HG02588 (cell line): ENCODE measurements around the gene HELB.

Experiments used
- ATAC-seq: cut with Tn5 transposase; IDR thresholded peaks from one replicate; pipeline ENCODE4 v1.9.1; 2021; ENCODE audit warnings: mild to moderate bottlenecking, moderate library complexity; ENCODE audit not compliant: unreplicated experiment

HELB gene

DNA sequence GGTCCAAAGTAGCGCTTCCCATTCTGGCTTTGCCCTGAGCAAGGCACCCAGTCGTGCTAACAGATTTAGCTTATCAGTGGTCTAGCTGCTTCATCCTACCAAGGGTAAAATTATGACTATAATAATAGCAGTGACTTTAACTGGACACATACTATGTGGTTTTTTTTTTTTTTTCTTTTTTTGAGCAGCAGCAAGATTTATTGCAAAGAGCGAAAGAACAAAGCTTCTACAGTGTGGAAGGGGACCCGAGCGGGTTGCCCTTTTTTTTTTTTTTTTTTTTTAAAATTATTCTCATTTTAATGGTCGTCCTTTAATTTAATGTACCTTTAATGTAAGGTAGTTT lies 505 bp downstream of the HELB start:
- no peak for ATAC-seq

DNA sequence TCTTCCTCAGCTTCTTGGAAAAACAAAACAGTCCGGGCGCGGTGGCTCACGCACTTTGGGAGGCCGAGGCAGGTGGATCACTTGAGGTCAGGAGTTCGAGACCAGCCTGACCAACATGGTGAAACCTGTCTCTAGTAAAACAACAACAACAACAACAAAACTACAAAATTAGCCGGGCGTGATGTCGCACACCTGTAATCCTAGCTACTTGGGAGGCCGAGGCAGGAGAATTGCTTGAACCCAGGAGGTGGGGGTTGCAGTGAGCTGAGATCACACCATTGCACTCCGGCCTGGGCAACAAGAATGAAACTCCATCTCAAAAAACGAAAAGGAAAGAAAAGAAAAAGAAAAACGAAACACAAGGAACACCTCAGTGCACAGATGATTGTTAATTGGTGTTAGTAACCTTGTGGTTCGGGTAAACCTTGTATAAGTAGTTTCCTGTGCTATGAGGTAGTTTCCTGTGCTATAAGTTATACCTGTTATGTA lies 1.1 kb downstream of the HELB start:
- ATAC-seq, result peak; percentile 30

DNA sequence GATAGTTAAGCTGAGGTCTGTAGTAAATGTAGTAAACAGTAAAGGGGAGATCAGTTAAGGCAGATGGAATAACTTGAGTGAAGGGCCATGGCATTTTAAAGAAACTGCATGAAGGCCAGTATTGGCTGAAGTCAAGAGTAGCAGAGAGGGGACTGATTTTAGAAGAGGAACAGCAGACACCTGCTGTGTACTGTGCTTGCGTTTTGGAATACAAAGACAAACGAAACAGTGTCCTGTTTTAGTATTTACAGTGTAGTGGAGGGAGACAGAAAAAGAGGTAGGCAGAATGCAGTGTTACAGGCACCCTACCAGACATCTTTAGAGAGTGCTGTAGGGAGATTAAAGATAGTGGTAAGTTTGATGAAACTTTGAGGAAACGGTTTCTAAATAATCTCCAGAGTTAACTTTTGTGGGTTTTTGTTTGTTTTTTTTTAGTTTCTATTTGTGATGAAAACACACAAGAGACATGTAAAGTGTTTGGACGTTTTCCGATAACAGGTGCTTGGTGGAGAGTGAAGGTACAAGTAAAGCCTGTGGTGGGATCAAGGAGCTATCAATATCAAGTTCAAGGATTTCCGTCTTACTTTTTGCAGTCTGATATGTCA lies 2.1 kb downstream of the HELB start:
- no peak for ATAC-seq

GRCh38 chr12:66309606-66310005 lies 7.3 kb downstream of the HELB start:
- no peak for ATAC-seq

DNA sequence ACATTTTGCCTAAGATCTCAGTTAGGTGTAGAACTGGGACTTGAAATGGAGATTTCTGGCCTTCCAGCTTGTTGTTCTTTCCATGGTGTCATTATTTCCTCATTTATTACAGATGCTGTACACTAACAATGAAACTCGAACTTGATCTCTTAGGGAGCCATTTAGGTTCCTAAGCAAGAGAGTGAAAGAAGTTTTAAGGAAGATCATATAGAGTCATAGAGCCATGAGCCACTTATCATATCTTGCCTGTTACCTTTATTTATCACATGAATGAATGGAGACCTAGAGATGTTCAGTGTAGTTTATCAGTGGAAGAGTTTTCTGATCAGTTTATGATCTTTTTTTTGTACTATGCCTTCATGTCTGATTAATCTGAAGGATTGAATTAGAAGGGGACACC lies 9.9 kb downstream of the HELB start:
- ATAC-seq, result no peak

DNA sequence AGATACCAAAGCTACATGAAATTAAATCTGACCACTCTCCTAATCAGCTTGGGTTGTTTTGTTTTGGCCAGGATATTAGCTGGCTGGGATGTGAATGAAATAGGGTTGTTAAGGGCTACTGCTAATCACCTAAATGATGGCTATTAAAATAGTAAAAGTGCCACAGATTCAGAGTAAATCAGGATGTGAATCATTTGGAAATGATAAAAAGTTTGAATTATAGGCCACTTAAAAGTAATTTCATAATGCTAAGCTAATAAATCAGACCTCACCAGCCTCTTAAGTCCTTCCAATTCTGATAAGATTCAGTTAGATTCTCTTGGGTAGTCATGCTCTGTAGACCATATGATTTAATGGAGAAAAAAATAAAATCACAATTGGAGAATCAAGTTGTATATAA lies 12.0 kb downstream of the HELB start:
- ATAC-seq, result no peak

GRCh38 chr12:66319266-66319954 lies 17.1 kb downstream of the HELB start:
- no peak for ATAC-seq

DNA sequence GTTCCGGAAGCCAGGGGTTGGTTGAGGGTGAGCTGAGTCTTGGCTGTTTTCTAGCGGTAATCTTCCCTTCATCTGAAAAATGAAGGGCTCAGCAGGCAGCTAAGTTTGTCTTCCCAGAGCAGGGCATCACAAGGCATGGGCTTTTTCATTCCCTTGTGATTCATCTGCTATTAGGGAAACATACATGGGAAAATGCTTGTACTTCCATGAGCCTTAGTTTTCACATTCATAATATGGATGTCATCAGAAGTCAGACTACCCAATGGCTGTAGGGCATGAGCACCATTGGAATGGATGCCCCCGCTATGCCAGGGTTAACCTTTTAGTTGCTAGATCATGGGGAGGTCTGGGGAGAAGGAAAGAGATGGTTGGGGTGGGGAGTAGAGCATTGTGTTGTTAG lies 18.7 kb downstream of the HELB start:
- no peak for ATAC-seq

DNA sequence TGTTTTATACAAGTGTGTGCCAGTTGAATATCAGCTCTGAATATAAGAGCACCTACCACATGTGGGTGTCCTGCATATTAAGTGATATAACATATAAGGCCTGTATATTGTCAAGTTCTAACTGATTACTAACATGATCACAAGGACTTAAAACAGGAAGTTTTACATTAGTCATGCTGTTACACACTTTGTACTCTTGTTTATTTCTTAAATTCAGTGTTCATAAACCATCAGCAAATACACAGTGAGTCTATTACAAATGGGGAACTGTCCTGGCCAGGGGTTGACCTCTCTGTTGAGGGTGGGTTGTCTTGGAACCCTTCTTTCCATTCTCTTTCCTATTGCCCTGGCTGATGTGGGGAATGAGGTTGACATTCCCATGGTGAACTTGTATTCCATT lies 19.1 kb downstream of the HELB start:
- no peak for ATAC-seq

GRCh38 chr12:66323017-66323416 lies 20.7 kb downstream of the HELB start:
- ATAC-seq, result no peak

DNA sequence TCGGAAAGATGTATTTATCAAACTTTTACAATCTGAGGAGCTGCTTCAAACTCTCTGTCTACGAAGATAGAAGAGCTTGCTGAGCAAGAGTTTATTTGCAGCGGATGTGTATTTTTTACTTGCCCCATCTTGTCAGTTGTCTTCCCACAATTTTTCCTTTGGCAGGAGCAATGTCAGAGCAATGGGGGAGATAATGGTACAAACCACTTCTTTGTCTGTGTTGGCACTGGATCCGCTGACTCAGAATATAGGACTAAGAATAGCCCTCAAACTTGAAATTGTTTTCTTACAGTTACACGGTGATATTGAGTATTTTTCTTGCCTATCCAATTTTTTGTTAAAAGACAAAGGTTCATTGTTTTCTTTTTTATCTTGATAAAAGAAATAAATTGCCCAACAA lies 27.6 kb downstream of the HELB start:
- no peak for ATAC-seq

- no peak for ATAC-seq
Measured at GRCh38 chr12:66331016-66331415, 28.7 kb downstream of the HELB start.

DNA sequence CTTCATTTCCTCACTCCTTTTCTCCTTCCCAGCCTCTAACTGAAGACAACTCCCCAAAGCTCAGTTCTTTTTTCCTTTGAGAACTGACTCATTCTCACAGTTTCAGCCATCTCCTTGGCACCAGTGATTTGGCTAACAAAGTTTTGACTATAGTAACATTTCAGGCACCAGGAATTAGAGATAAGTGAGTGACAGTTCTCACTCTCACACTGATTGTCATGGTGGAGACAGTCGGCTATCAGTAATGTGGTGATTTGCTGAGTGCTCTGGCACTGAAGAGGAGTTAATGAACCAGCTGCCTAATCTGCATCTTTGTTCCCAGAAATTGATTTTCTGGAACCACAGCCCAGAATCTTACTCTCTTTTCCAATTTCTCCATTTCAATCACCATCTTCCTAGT lies 29.5 kb downstream of the HELB start:
- no peak for ATAC-seq

- no peak for ATAC-seq
Measured at GRCh38 chr12:66335746-66336145, 33.5 kb downstream of the HELB start.

DNA sequence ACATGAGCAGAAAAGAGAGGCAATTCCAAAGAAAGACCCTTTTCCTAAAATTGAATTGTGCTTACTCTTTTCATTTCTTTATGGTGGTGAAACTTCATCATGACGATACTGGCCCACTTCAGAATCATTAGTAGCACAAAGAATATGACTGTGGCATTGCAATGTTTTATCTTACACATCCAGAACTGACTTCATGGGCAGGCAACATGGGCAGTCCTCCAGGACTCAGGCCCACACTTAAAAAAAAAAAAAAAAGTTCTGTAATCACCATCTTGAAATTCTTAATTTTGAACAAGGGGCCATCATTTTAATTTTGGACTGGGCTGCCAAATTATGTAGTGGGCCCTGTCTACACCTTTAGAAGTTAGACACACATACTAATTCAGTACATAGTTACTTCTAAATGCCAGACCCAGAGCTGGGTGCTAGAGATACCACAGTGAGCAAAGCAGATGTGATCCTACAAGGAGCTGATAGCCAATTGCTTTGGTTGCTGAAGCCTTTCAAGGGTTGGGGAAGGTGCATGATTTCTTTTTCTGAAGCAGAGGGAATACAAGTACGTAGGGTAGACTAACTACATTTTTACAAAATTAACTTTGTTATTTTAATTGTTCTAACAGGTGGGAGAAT lies 35.2 kb downstream of the HELB start:
- no peak for ATAC-seq

- no peak for ATAC-seq
Measured at GRCh38 chr12:66340131-66340530, 37.8 kb downstream of the HELB start.

GRCh38 chr12:66341126-66341525 lies 38.8 kb downstream of the HELB start:
- no peak for ATAC-seq

DNA sequence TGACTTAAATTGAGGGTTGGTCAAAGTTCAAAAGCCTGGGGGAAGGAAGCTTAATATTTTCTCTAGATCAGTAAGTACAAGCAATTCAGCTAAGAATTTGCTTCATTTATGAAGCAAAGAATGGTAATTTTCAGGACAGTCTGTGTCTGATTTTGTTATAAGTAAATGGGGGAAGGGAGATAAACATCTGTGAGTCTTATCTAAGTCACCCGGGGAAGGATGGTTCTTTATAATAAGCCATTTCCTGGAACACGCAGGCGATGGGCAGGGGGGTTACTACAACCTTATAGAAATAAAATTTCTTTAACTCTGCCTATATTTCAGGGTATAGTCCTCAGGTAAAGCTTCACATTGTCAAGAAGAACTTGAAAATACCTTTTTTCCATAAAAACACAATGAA lies 42.9 kb downstream of the HELB start:
- no peak for ATAC-seq

DNA sequence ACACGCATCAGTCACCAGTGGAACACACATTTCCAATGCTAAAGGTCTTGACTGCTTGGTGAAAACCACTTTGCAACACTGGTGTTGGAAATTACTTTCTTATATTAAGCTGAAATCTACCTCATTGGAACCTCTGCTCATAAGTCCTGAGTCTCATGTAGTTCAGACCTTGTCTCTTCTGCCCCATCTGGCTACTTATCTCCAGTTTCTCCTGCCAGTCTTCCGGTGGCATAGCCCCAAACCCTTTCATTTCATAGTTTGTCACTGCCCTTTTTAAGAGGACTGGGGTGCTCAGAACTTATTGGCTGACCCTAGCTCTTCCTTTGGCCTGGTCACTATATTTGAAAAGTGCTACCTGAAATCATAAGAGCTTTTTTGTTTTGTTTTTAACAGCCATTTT lies 43.7 kb downstream of the HELB start:
- no peak for ATAC-seq

DNA sequence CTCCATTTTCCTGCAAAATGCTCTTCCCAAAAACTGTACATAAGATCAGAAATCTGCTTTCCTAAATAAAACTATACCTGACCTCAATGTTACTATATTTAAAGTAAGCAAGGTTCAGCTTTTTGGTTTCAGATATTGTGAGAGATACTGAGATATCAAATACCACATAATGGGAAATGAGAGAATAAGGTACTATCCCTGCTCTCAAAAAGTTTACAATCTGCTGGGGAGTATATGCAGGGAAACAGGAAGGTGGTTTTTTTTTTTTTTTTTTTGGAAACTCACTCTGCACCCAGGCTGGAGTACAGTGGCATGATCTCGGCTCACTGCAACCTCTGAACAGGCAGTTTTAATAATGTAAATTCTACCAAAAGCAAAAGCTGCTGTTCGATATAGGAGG lies 49.0 kb downstream of the HELB start:
- no peak for ATAC-seq

DNA sequence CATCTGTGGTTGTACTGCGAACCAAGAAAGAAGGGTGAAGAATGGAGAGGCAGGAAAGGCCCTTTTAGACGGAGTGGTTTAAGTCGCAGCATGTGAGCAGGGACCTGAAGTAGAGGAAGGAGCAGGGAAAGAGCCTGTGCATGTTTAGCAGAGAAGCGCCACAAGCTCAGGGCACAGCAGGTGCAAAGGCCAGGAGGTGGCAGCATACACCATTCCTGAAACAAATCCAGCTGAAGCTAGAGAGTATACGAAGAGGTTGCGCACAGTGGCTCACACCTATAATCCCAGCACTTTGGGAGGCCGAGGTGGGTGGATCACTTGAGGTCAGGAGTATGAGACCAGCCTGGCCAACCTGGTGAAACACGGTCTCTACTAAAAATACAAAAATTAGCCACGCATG lies 49.9 kb downstream of the HELB start:
- no peak for ATAC-seq

GRCh38 chr12:66352899-66353298 lies 50.6 kb downstream of the HELB start:
- ATAC-seq, result no peak

- ATAC-seq, result no peak
Measured at GRCh38 chr12:66354291-66354690, 52.0 kb downstream of the HELB start.
